GM23338 (cell line): Measurements from ENCODE around the gene NPLOC4. TPM values are rescaled to one million over a fixed set of nuclear protein-coding genes. Genes with fewer than 3 reads are reported as not detected.

Experiments
- ATAC-seq: fragments of 200-7000 bp; cut with Tn5 transposase; 3 replicates; pipeline ENCODE4 v1.9.1; 2020
- DNase-seq: peaks from one replicate; pipeline ENCODE4 v3.0.0-alpha.2; 2015; ENCODE audit warnings: low spot score
- H2AFZ ChIP-seq: fragments of 200-600 bp; sonication (generic); 2 replicates; pipeline ENCODE4 v1.8.0; 2016; ENCODE audit warnings: antibody characterized with exemption, mild to moderate bottlenecking, moderate library complexity
- H3F3A ChIP-seq: fragments of 200-600 bp; sonication (generic); replicated peaks from 2 replicates; pipeline ENCODE4 v1.8.0; 2017; ENCODE audit warnings: antibody characterized with exemption, mixed run types, low read depth
- H3K27ac ChIP-seq: fragments of 200-600 bp; sonication (generic); 2 replicates; pipeline ENCODE4 v1.6.1; 2016; ENCODE audit warnings: low read depth
- H3K27me3 ChIP-seq: fragments of 200-600 bp; sonication (generic); 2 replicates; pipeline ENCODE4 v1.8.0; 2016; ENCODE audit warnings: mild to moderate bottlenecking, mixed run types, moderate library complexity; ENCODE audit not compliant: insufficient read depth
- H3K36me3 ChIP-seq: fragments of 200-600 bp; sonication (generic); 2 replicates; pipeline ENCODE4 v1.8.0; 2016; ENCODE audit warnings: mild to moderate bottlenecking; ENCODE audit not compliant: insufficient read depth
- H3K4me1 ChIP-seq: fragments of 200-600 bp; sonication (generic); 2 replicates; pipeline ENCODE4 v1.8.0; 2016; ENCODE audit warnings: mild to moderate bottlenecking, moderate library complexity; ENCODE audit not compliant: insufficient read depth
- H3K4me2 ChIP-seq: fragments of 200-600 bp; sonication (generic); 2 replicates; pipeline ENCODE4 v1.7.1; 2017; ENCODE audit warnings: mixed run types
- H3K4me3 ChIP-seq: fragments of 200-600 bp; sonication (generic); 2 replicates; pipeline ENCODE4 v1.6.1; 2016; ENCODE audit warnings: mixed run types
- H3K79me2 ChIP-seq: fragments of 200-600 bp; sonication (generic); replicated peaks from 2 replicates; pipeline ENCODE4 v1.8.0; 2017; ENCODE audit warnings: mild to moderate bottlenecking; ENCODE audit not compliant: insufficient read depth
- H3K9me2 ChIP-seq: fragments of 200-600 bp; sonication (generic); 2 replicates; pipeline ENCODE4 v1.8.0; 2017; ENCODE audit not compliant: insufficient read depth
- H4K20me1 ChIP-seq: fragments of 200-600 bp; sonication (generic); replicated peaks from 2 replicates; pipeline ENCODE4 v1.8.0; 2017; ENCODE audit warnings: mild to moderate bottlenecking; ENCODE audit not compliant: insufficient read depth
- H3K27ac Mint-ChIP-seq: 2 replicates; pipeline ENCODE4 v1.8.0; 2020; ENCODE audit warnings: inconsistent platforms, mild to moderate bottlenecking, moderate library complexity, mixed read lengths
- H3K27me3 Mint-ChIP-seq: 3 replicates; pipeline ENCODE4 v1.8.0; 2022; ENCODE audit warnings: low read depth, mild to moderate bottlenecking, moderate library complexity, mixed read lengths, inconsistent platforms; ENCODE audit not compliant: insufficient read depth, poor library complexity
- H3K36me3 Mint-ChIP-seq: 3 replicates; pipeline ENCODE4 v1.8.0; 2021; ENCODE audit warnings: low read depth, mild to moderate bottlenecking, inconsistent platforms, moderate library complexity, mixed read lengths
- H3K4me1 Mint-ChIP-seq: 3 replicates; pipeline ENCODE4 v1.8.0; 2020; ENCODE audit warnings: mild to moderate bottlenecking, inconsistent platforms, mixed read lengths
- H3K4me3 Mint-ChIP-seq: 3 replicates; pipeline ENCODE4 v1.8.0; 2021; ENCODE audit warnings: moderate library complexity, mild to moderate bottlenecking, inconsistent platforms, mixed read lengths
- H3K9me3 Mint-ChIP-seq: 3 replicates; pipeline ENCODE4 v1.8.0; 2020; ENCODE audit warnings: moderate library complexity, mild to moderate bottlenecking, inconsistent platforms, mixed read lengths
- CREB1 ChIP-seq: fragments of 250-450 bp; sonication (Bioruptor Pico); IDR thresholded peaks from 2 replicates; pipeline ENCODE4 v1.5.0; 2020; ENCODE audit warnings: low read depth, mild to moderate bottlenecking, moderate library complexity
- EZH2 ChIP-seq: fragments of 200-600 bp; sonication (generic); IDR thresholded peaks from one replicate; pipeline ENCODE4 v1.8.0; 2017; ENCODE audit warnings: antibody characterized with exemption, mild to moderate bottlenecking, low read depth; ENCODE audit not compliant: unreplicated experiment
- EZH2phosphoT487 ChIP-seq: fragments of 200-600 bp; sonication (generic); IDR thresholded peaks from one replicate; pipeline ENCODE4 v1.8.1; 2018; ENCODE audit warnings: antibody characterized with exemption; ENCODE audit not compliant: unreplicated experiment
- JUNB ChIP-seq: IDR thresholded peaks from one replicate; pipeline ENCODE4 v1.6.1; 2016; ENCODE audit warnings: antibody characterized with exemption; ENCODE audit not compliant: unreplicated experiment
- NANOG ChIP-seq: IDR thresholded peaks from 2 replicates; pipeline ENCODE4 v1.6.1; 2016; ENCODE audit warnings: antibody characterized with exemption, borderline replicate concordance
- POLR2AphosphoS5 ChIP-seq: IDR thresholded peaks from 2 replicates; pipeline ENCODE4 v1.6.1; 2016; ENCODE audit warnings: antibody characterized with exemption, low read depth
- REST ChIP-seq: IDR thresholded peaks from one replicate; pipeline ENCODE4 v1.6.1; 2018; ENCODE audit warnings: antibody characterized with exemption; ENCODE audit not compliant: unreplicated experiment
- STAT1 ChIP-seq: IDR thresholded peaks from one replicate; pipeline ENCODE4 v1.6.1; 2016; ENCODE audit warnings: antibody characterized with exemption; ENCODE audit not compliant: unreplicated experiment
- ZNF114 ChIP-seq: fragments of 250-450 bp; sonication (Bioruptor Pico); IDR thresholded peaks from 2 replicates; pipeline ENCODE4 v1.5.0; 2020; ENCODE audit warnings: mild to moderate bottlenecking, moderate library complexity
- ZNF331 ChIP-seq: fragments of 250-450 bp; sonication (Bioruptor Pico); IDR thresholded peaks from 2 replicates; pipeline ENCODE4 v1.5.0; 2020; ENCODE audit warnings: low read depth, mild to moderate bottlenecking, moderate library complexity
- ZNF462 ChIP-seq: fragments of 250-450 bp; sonication (Bioruptor Pico); IDR thresholded peaks from 2 replicates; pipeline ENCODE4 v1.5.0; 2020; ENCODE audit warnings: mild to moderate bottlenecking, moderate library complexity
- polyA plus RNA-seq: library from polyadenylated mRNA; unstranded; fragments of >200 nt; fragmentation: Nextera tagmentation; extraction: Ambion mirVana; gene quantifications from 2 replicates; pipeline ENCODE4 v1.2.1, GENCODE V29; 2016
- total RNA-seq: library from RNA; depleted of rRNA; stranded (reverse); fragments of >200 nt; shearing (Covaris generic); gene quantifications from 2 replicates; pipeline ENCODE4 v1.2.3, GENCODE V29; 2014
- TF ChIP-seq, protein P1 (sequence below), 2 experiments: fragments of 200-600 bp in 1 of 2; sonication (generic) in 1 of 2; conservative IDR thresholded peaks; 2 replicates each; pipeline versions ENCODE4 v1.5.1 to v1.6.1; 2016 to 2017; ENCODE audit warnings: antibody characterized with exemption in 2 of 2, low read depth in 2 of 2, mild to moderate bottlenecking in 2 of 2, moderate library complexity in 1 of 2
- TF ChIP-seq, protein P2 (sequence below): IDR thresholded peaks from 2 replicates; pipeline ENCODE4 v1.6.1; 2016; ENCODE audit warnings: antibody characterized with exemption

The NPLOC4 gene
- total and polyA plus RNA-seq, 2 experiments from 2014 or later: 24.1 to 79.1 TPM

DNA sequence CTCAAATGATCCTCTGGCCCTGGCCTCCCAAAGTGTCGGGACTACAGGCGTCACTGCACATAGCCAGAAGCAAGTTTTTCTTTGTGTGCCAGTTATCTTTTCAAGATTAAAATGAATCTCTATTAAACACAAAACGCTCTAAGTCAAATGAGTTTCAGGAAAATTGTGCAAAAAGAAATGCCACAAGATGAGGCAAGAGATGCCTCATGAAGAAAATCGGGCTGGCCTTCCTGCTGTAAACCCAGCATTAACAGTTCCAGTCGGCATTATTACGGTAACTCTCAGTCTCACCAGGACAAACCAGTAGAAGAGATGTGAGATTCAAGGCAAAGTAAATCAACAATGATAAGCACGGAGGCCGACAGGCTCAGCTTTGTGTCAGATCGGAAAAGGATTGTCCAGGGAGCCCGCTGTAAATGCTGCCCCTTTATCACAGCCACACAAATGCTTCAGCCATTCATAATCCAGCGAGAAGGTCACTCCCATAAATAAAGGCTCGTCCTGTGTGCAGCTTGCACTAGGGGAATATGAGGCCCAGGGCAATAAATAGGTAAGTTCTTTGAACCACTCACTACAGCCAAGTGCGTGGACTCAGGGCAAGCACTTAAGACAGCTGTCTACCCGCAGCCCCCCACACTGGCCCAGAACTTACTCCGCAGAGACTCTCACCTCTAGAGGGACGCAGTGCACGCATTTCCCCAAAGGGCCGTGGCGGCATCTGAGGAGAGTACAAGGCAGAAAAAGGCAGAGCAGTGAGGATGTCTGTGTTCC is 27.2 kb downstream of the NPLOC4 start:
- Histone ChIP-seq H3K9me2 (no peaks in the 10 kb centered on the region), H4K20me1 (peaks cover 44% of the 10 kb centered on the region), H3F3A (peaks cover 4% of the 10 kb centered on the region; the same call in 1 of the 2 replicates), H3K27me3 (no peaks in the 10 kb centered on the region), H3K4me1 (no peaks in the 10 kb centered on the region), H3K27ac (no peak overlapping the region), H2AFZ (no peak overlapping the region), H3K36me3 (peaks cover 55% of the 10 kb centered on the region), H3K4me3 (no peak overlapping the region), H3K79me2 (peaks cover 42% of the 10 kb centered on the region), H3K4me2 (no peak overlapping the region)
- Mint-ChIP-seq H3K4me1 (no peaks in the 10 kb centered on the region), H3K4me3 (no peak overlapping the region), H3K36me3 (peaks cover 78% of the 10 kb centered on the region), H3K27ac (no peak overlapping the region), H3K27me3 (peaks cover 6% of the 10 kb centered on the region), H3K9me3 (no peaks in the 10 kb centered on the region)
- ATAC-seq: peak; percentile 40; the same call in 2 of the 3 replicates
- DNase-seq: peak; percentile 31
- TF ChIP-seq EZH2 (no peak), JUNB (no peak), CREB1 (CRISPR knock-in tag) (no peak), REST (no peak), NANOG (no peak), POLR2AphosphoS5 (no peak), STAT1 (no peak), EZH2phosphoT487 (no peak), ZNF114 (CRISPR knock-in tag) (no peak), ZNF462 (no peak), ZNF331 (CRISPR knock-in tag) (no peak)
- TF ChIP-seq, protein P1, sequence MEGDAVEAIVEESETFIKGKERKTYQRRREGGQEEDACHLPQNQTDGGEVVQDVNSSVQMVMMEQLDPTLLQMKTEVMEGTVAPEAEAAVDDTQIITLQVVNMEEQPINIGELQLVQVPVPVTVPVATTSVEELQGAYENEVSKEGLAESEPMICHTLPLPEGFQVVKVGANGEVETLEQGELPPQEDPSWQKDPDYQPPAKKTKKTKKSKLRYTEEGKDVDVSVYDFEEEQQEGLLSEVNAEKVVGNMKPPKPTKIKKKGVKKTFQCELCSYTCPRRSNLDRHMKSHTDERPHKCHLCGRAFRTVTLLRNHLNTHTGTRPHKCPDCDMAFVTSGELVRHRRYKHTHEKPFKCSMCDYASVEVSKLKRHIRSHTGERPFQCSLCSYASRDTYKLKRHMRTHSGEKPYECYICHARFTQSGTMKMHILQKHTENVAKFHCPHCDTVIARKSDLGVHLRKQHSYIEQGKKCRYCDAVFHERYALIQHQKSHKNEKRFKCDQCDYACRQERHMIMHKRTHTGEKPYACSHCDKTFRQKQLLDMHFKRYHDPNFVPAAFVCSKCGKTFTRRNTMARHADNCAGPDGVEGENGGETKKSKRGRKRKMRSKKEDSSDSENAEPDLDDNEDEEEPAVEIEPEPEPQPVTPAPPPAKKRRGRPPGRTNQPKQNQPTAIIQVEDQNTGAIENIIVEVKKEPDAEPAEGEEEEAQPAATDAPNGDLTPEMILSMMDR (conservative IDR thresholded peaks at IDR 0.05; ENCODE audit: low read depth in 2 of 2): no peak
- TF ChIP-seq, protein P2, sequence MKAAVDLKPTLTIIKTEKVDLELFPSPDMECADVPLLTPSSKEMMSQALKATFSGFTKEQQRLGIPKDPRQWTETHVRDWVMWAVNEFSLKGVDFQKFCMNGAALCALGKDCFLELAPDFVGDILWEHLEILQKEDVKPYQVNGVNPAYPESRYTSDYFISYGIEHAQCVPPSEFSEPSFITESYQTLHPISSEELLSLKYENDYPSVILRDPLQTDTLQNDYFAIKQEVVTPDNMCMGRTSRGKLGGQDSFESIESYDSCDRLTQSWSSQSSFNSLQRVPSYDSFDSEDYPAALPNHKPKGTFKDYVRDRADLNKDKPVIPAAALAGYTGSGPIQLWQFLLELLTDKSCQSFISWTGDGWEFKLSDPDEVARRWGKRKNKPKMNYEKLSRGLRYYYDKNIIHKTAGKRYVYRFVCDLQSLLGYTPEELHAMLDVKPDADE: no peak
